GM18507 (cell line): Measurements from ENCODE around the gene FAR1.
"Not testable (repeated sequence)": the region's sequence is repeated elsewhere in the genome, so short reads cannot be mapped to it uniquely, and the experiment has no call there.

Source experiments
- DNase-seq: peaks from one replicate; pipeline ENCODE4 v3.0.0; 2011; ENCODE audit warnings: low read depth; ENCODE audit not compliant: insufficient read length; ENCODE audit errors: extremely low spot score
- FAIRE-seq: peaks from 2 replicates; lab custom pipeline; 2011; peaks lifted over from hg19 to GRCh38; lab: Jason Lieb, UNC

The FAR1 gene

DNA sequence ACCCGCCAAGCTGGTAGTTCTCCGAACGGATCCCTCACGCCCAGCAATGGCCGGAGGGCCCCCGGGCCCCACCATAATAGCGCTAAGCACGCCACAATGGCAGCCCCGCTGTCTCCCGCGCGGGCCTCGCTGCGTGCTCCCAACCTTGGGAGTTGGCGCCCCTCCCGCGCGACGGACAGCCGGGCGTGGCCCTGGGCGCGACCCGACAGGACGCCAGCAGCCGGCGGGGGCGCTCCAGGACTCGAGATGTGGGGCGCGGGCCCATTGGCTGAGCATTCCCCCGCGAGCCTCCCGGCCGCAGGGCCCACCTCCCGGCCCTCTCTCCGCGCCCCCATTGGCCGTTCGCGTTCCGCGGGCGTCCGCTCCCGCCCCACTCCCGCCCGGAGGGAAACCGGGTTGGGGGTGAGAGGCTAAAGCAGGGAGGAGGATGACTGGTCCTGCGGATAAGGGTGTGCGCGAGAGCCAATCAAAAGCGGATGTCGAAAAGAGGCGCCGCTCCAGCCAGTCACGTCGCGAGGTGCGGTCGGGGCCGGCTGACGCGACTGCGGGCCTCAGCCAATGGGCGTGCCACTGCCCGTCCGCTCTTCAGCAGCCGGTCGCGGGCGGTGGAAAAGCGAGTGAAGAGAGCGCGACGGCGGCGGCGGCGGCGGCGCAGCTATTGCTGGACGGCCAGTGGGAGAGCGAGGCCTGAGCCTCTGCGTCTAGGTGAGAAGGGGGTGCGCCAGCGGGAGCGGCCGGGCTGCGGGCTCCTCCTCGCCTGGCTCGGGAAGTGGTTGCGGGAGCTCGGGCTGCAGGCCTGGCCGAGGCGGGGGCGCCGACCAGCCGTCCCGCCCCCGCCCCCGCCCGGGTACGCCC is at the start of gene FAR1:
Gene FAR1 (plus strand): TSS at position 567 of the 855 bp plus-strand sequence. CDS start 26,098 bp downstream, outside the sequence.
- DNase-seq (peak; percentile 96), FAIRE-seq (peak; percentile 96)

DNA sequence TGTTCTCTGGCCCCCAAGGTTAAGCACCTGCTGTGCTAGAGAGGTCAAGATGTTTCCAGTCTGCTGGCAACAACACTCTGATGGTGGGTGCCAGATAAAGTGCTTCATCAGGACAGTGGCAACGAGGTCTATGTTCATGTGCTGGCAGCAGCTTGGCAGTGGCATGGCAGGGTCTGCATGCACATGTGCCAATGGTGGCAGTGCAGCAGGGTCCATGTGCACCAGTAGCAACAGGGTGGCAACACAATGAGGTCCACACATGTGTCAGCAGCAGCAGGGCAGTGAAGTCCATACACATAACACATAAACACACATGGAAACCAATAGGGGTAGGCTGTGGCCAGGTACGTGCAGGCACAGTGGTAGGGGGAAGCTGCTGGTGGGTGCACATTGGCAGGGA is 48.4 kb upstream of the FAR1 start:
- no peak for DNase-seq
- no peak for FAIRE-seq

DNA sequence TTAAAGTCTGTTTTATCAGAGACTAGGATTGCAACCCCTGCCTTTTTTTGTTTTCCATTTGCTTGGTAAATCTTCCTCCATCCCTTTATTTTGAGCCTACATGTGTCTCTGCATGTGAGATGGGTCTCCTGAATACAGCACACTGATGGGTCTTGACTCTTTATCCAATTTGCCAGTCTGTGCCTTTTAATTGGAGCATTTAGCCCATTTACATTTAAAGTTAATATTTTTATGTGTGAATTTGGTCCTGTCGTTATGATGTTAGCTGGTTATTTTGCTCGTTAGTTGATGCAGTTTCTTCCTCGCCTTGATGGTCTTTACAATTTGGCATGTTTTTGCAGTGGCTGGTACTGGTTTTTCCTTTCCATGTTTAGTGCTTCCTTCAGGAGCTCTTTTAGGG is 41.6 kb upstream of the FAR1 start:
- not testable (repeated sequence) for FAIRE-seq, DNase-seq

DNA sequence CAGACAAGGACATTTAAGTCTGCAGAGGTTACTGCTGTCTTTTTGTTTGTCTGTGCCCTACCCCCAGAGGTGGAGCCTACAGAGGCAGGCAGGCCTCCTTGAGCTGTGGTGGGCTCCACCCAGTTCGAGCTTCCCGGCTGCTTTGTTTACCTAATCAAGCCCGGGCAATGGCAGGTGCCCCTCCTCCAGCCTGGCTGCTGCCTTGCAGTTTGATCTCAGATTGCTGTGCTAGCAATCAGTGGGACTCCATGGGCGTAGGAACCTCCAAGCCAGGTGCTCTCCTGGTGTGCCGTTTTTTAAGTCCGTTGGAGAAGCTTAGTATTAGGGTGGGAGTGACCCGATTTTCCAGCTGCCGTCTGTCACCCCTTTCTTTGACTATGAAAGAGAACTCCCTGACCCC is 39.8 kb upstream of the FAR1 start:
- DNase-seq, FAIRE-seq: not testable (repeated sequence)

DNA sequence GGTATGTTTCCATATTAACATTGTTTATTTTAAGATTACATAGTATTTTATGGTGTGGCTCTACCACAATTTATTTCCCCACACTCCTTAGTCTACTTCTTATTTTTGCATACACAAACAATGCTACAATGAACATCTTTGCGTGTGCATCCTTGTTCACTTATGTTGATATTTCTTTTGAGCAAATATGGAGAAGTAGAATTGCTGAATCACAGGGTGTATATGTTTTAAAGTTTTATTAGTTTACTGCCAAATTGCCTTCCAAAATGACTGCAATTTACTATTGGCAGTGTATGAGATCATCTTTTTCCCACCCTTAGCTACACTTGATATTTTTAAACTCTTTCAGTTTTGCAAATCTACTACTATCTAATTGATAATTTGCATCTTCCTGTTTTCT is 38.7 kb upstream of the FAR1 start:
- DNase-seq (no peak), FAIRE-seq (no peak)

DNA sequence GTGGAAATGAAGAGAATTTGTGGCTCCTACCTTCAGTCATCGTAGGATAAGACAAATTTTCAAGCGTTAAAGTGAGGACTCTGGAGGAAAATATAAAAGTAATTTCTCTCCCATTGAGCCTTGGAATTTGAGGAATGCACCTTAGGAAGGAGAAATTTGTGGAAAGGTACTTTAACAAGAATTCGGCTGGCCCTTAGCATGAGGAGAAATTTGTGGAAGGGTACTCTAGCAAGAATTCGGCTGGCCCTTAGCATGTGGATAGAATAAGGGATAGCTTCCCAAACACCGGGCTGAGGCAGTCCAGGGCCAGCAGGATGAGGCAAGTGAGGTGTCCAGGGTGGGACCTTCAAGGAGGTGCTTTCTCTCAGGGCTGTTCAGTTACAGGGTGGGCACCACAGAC is 33.2 kb upstream of the FAR1 start:
- DNase-seq, result no peak
- FAIRE-seq, result no peak

GRCh38 chr11:13635804-13636203 is 32.7 kb upstream of the FAR1 start:
- DNase-seq, result no peak

DNA sequence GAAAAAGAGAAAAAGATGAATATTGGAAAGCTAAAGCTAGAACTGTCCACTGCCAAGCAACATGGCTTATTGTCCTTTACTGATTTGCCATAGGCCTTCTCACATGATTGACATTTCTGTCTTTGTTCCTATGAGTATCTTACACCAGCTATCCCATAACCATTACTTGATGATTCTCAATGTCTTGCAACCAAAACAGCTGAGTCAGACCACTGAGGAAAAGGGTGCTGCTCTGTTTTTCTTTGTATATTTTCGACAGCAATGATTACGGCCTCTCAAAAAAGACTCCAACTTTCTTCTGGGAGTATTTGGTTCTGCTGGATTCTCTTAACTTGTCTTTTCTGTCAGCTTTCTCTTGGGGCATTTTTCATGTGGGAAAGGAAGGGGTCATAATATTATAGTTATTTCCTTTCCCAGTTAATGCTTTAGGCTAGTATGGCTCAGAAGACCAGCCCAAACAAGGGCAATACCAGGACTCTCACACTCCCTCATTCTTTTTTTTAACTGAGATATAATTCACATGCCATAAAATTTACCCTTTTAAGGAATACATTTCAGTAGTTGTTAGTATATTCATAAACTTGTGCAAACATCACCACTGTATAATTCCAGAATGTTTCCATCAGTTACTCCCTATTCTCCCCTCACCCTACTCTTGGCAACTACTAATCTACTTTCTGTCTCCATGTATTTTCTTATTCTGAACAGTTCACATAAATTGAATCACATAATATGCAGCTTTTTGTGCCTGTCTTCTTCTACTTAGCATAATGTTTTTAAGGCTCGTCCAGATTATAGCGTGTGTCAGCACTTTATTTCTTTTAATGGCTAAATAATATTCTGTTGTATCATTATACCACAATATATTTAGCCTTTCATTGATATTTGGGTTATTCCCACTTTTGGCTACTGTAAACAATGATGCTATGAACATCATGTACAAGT is 31.1 kb upstream of the FAR1 start:
- DNase-seq (no peak), FAIRE-seq (no peak)

More at GRCh38 chr11:13635804-13636203, 32.7 kb upstream of the FAR1 start:
- no peak for FAIRE-seq

DNA sequence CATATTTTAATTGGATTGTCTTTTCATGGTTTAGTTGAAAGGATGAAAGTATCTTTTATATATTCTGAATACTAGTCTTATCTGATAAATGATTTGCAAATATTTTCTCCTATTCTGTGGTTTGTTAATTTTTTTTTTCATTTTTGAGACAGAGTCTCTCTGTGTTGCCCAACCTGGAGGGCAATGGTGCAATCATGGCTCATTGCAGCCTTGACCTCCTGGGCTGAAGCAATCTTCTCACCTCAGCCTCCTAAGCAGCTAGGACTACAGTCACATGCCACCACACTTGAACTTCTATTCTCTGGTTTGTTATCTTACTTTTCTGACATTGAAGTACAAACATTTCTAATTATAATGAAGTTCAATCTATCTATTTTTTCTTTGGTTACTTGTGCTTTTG is 30.0 kb upstream of the FAR1 start:
- FAIRE-seq (no peak), DNase-seq (no peak)

GRCh38 chr11:13644997-13645687 is 23.3 kb upstream of the FAR1 start:
- DNase-seq (no peak), FAIRE-seq (no peak)

GRCh38 chr11:13647391-13647790 is 21.1 kb upstream of the FAR1 start:
- FAIRE-seq (no peak), DNase-seq (no peak)

- no peak for FAIRE-seq
These were observed 18.8 kb upstream of the FAR1 start for GRCh38 chr11:13649619-13650018.

DNA sequence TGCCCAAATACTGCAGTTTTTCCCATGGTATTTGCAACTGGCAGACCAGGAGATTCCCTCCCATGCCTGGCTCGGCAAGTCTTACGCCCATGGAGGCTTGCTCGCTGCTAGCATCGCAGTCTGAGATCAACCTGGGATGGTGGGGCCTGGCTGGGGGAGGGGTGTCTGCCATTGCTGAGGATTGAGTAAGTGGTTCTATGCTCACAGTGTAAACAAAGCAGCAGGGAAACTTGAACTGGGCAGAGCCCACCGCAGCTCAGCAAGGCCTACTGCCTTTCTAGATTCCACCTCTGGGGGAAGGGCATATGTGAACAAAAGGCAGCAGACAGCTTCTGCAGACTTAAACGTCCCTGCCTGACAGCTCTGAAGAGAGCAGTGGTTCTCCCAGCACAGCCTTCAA is 17.0 kb upstream of the FAR1 start:
- FAIRE-seq, DNase-seq: not testable (repeated sequence)

More at GRCh38 chr11:13649619-13650018, 18.8 kb upstream of the FAR1 start:
- DNase-seq, result no peak

GRCh38 chr11:13661074-13661623 is 7.3 kb upstream of the FAR1 start:
- FAIRE-seq (no peak), DNase-seq (no peak)

DNA sequence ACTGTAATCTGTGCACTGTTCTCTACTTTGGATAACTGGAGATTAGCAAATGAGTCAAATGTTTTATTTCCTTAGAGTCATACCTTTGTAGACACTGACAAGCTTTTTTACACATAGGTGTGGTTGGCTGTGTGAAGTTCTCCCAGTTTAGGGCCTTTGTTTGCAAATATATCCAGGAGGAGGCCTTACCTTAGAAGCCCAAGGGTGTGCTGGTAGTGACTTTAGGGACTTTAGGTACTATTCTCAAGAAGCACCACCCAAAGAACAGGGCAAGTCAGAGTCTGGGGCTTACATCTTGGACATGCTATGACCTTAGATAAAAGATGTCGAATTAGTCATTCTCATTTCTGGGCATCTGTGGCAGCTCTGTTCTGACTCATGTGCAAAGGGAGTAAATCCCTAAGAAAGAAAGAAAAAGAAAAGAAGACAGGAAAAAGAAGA is 4.8 kb upstream of the FAR1 start:
- DNase-seq (no peak), FAIRE-seq (no peak)

GRCh38 chr11:13664351-13664750 is 4.1 kb upstream of the FAR1 start:
- DNase-seq (no peak), FAIRE-seq (no peak)

GRCh38 chr11:13666708-13667107 is 1.8 kb upstream of the FAR1 start:
- DNase-seq (no peak), FAIRE-seq (no peak)

DNA sequence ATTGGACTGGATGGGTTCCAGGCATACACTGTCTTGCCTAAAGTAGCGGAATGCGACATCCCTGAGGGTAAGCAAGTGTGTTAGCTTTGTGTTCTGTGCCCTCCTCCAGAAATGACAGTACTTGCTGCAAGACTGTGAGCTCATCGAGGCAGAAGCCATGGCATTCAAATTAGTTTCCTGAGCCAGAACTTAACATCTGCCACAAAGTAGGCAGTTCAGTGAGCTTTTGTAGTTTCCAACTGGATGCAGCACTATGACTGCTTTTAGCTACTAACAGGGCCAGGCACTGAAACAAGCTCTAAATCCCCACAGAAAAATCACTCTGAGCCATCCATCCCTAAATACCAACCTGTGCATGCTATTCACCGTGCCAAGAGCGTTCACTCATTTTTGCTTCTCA is 1.2 kb upstream of the FAR1 start:
- no peak for FAIRE-seq
- DNase-seq, result no peak

DNA sequence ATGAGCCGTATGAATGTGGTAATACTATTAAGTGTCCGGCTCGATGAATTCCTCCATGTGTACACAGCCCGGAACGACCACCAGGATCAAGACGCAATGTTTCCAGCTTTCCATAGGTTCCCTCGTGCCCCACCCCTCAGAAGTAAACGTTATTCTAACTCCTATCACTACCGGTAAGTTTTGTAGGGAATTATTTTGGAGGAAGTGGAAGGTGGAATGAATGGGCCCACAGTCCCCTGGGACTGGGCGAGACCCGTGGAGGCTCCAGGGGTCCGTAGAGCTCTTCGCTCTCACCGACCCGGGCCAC is 720 bp upstream of the FAR1 start:
- no peak for FAIRE-seq
- DNase-seq, result no peak
